Skeletal muscle tissue (tissue), 4 donors: Measurements from ENCODE around the gene SLC6A19. TPM values are rescaled to one million over a fixed set of nuclear protein-coding genes. Genes with fewer than 3 reads are reported as not detected.

ENCODE experiments used
- H3K27ac ChIP-seq: one replicate; pipeline ENCODE4 v1.7.0; 2013; ENCODE audit warnings: mild to moderate bottlenecking, low read depth, low read length, inconsistent platforms
- H3K27me3 ChIP-seq, 3 donors: one replicate each; pipeline ENCODE4 v1.7.0; 2013; ENCODE audit warnings: low read length in 3 of 3; ENCODE audit not compliant: control insufficient read depth in 3 of 3, insufficient read depth in 3 of 3
- H3K36me3 ChIP-seq, 3 donors: one replicate each; pipeline ENCODE4 v1.7.0; 2013; ENCODE audit warnings: low read length in 3 of 3; ENCODE audit not compliant: control insufficient read depth in 3 of 3, insufficient read depth in 3 of 3
- H3K4me1 ChIP-seq, 3 donors: one replicate each; pipeline ENCODE4 v1.7.0; 2013; ENCODE audit warnings: low read length in 3 of 3, mild to moderate bottlenecking in 3 of 3; ENCODE audit not compliant: control insufficient read depth in 3 of 3, insufficient read depth in 3 of 3
- H3K4me3 ChIP-seq, 3 donors: one replicate each; pipeline ENCODE4 v1.7.0; 2013; ENCODE audit warnings: low read length in 3 of 3
- H3K9ac ChIP-seq, 3 donors: one replicate each; pipeline ENCODE4 v1.7.0; 2013; ENCODE audit warnings: low read length in 3 of 3, mild to moderate bottlenecking in 3 of 3, moderate library complexity in 2 of 3, low read depth in 1 of 3
- H3K9me3 ChIP-seq, 3 donors: one replicate each; pipeline ENCODE4 v1.7.0; 2013; ENCODE audit warnings: low read length in 3 of 3; ENCODE audit not compliant: control insufficient read depth in 3 of 3
- total RNA-seq: library from RNA; depleted of rRNA; stranded (reverse); fragments of >200 nt; gene quantifications from one replicate; pipeline ENCODE4 v1.2.3, GENCODE V29; 2014
- donor health status: Osteomylitis.

Gene SLC6A19
- total RNA-seq, 1 donor from 2014 or later: under 0.01 TPM

DNA sequence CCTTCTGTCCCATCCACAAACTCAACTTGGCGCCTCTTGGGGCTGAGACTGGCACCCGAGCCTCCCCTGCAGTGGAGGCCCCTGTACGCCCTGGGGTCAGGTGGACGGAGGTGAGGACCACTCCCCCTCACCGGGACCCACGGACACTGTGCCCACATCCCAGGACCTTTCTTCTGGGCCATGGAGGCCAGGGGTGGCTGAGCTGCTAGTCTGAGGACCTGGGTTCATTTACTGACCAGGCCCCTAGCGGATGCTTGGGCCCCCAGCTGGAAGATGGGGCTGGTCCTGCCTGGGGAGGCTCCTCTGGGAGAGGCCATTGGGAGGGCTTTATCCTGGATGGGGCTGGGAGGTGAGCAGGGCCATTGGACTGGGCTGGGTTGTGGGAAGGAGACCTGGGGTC, 16.9 kb upstream of the SLC6A19 start:
- no peak overlapping the region for H3K27ac ChIP-seq
- no peak overlapping the region for H3K4me3 ChIP-seq
- peaks cover 8 to 38% (median 36%) of the 10 kb centered on the region in 3 donors for H3K27me3 ChIP-seq
- H3K36me3 ChIP-seq: no peaks in the 10 kb centered on the region
- no peak overlapping the region for H3K9ac ChIP-seq
- no peaks in the 10 kb centered on the region for H3K4me1 ChIP-seq
- H3K9me3 ChIP-seq: no peaks in the 10 kb centered on the region

DNA sequence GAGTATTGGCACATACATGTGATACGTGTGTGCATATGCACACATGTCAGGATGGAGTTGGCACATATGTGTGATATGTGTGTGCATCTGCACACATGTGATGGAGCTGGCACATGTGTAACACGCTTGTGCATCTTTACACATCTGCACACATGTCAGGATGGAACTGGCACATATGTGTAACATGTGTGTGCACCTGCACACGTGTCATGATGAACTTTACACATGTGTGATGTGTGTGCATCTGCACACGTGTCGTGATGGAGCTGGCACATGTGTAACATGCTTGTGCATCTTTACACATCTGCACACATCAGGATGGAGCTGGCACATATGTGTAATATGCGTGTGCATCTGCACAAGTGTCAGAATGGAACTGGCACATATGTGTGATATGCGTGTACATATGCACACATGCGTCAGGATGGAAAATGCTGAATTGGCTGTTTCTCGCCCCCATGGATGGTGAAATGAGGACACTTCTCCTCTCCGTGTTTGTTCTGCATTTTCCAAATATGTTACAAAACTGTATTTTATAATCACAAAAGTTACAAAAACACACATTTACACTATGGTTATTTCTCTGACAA, 16.3 kb upstream of the SLC6A19 start:
- no peaks in the 10 kb centered on the region for H3K36me3 ChIP-seq
- H3K4me3 ChIP-seq: no peak overlapping the region
- H3K27me3 ChIP-seq: peaks cover 8 to 41% (median 39%) of the 10 kb centered on the region in 3 donors

DNA sequence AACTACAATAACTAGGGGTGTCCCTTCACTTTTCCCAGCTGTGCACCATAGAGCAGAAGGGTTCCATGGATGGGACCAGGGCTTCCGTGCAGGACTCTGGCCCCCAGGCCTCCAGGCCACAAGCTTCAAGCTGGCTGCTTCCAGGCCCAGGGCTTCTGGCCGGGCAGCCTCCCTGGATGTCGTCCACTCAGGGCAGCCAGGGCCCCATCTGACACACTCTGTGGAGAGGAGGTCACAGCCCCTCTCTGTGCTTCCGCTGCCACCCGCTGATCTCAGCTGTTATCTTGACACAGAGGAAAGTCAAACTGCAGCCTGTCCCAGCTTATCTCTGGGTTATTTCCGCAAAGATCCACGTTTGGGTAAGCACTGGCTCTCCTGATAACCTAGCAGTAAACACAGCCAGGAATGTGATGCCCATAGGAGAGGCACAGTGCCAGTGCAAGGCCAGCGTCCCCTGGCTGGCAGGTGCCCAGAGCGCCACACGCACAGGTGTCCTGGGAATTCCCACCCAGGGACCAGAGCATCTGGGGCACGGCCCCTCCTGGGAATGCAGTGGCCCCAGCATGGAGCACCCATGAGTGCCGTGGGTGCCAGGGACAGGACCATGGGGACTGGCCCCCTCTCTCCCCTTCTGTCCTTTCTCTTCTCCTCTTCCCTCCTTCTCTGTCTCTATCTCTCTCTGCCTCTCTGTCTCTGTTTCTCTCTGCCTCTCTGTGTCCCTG, 15.6 kb upstream of the SLC6A19 start:
- Histone ChIP-seq H3K4me1 (no peaks in the 10 kb centered on the region), H3K4me3 (no peak overlapping the region), H3K36me3 (no peaks in the 10 kb centered on the region), H3K9ac (no peak overlapping the region), H3K27me3 (peaks cover 14 to 47% (median 43%) of the 10 kb centered on the region in 3 donors), H3K9me3 (no peaks in the 10 kb centered on the region), H3K27ac (no peak overlapping the region)

More for the DNA sequence above, 16.3 kb upstream of the SLC6A19 start:
- Histone ChIP-seq H3K9me3 (no peaks in the 10 kb centered on the region), H3K9ac (no peak overlapping the region), H3K4me1 (no peaks in the 10 kb centered on the region), H3K27ac (no peak overlapping the region)

DNA sequence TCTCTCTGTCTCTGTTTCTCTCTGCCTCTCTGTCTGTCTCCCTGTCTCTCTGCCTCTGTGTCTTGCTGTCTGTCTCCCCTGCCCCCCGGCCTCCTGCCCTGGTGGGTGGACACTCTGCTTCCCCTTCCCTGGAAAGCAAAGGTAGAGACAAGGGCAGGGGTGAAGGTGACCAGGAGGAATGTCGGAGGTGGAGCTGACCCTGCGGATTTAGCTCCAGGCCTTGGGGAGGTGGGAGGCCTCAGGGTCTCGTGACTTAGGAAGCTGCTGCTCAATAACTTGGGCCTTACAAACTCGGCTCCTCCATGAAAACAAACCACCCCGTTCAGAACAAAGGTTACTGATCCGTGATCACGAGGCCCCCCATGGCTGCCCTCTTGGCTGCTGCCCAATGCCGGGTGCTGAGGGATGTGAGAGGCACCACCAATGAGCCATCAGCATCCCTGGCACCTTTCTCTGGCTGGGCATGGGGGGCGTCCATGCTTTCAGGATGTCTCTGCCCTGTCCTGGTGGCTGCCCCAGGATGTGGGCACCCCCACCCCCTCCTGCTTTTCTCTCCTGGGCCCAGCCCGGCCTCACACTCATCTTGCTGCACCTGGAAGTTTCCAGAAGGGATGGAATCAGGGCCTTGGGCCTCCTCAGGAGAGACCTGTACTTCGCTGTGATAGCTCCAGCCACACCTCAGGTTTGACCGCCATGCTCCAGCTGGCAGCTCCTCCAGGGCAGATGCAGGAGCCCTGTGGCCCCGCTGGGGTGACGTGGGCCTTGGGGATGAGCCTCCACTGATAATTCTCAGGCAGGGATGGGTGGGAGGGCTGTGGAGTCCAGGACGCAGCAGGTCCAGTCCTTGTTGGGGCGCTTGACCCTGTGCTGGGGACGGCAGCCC, 14.8 kb upstream of the SLC6A19 start:
- Histone ChIP-seq H3K9me3 (no peaks in the 10 kb centered on the region), H3K36me3 (no peaks in the 10 kb centered on the region), H3K4me1 (no peaks in the 10 kb centered on the region), H3K4me3 (no peak overlapping the region), H3K27ac (no peak overlapping the region), H3K9ac (no peak overlapping the region), H3K27me3 (peaks cover 16 to 46% (median 40%) of the 10 kb centered on the region in 3 donors)

DNA sequence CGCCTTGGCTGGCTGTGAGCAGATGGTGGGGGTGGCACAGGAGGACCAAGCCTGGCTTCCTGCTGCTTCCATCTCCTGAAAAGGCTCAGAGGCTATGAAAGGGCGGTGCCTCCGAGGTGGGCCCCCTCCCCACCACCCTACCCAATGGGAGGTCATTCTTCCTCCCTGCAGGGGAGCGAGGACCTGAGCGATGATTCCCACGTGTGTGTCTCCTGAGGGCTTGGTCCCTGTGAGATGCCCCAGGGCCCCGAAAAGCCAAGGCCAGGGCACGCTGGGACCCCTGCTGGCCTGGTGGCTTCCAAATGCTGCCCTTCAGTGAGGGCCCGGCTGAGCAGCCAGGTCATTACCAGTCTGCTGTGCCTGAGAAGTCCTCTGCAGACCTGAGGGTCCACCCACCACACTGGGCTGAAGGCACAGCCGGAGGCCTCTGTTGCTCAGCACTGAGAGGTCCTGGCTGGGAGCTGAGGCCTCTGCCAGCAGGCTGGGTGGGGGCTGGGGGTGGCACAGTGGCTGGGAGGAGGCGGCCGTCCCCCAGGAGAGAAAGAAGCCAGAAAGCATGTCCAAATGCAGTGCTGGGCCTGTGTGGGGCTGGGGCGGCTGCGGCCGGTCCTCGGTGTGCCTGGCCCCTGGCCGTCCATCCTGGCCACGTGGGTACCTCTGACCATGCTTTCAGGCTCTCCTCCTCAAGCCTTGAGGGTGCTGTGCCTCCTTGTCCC, 14.0 kb upstream of the SLC6A19 start:
- H3K9ac ChIP-seq: no peak overlapping the region
- H3K4me1 ChIP-seq: no peaks in the 10 kb centered on the region
- no peaks in the 10 kb centered on the region for H3K36me3 ChIP-seq
- no peak overlapping the region for H3K27ac ChIP-seq
- H3K9me3 ChIP-seq: no peaks in the 10 kb centered on the region
- H3K4me3 ChIP-seq: no peak overlapping the region
- peaks cover 20 to 46% (median 42%) of the 10 kb centered on the region in 3 donors for H3K27me3 ChIP-seq

DNA sequence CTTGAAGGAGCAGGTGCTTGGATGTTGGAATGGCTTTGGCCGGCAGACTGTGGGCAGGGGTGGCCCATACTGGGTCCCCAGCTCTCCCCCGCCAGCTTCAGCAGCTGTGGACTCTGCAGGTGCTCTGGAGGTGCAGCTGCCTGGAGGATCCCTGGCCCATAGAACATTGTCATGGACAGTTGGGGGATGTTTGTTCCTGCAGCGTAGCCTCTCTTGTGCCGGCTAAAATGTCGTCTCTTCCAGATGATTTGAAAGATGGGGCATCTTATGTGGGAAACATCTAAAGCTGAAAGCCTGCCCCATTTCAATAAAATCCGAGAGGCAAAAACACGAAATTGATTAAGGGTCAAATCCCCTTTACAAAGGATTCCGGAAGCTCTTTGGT, 13.5 kb upstream of the SLC6A19 start:
- H3K9me3 ChIP-seq: no peaks in the 10 kb centered on the region
- no peaks in the 10 kb centered on the region for H3K4me1 ChIP-seq
- no peaks in the 10 kb centered on the region for H3K36me3 ChIP-seq

DNA sequence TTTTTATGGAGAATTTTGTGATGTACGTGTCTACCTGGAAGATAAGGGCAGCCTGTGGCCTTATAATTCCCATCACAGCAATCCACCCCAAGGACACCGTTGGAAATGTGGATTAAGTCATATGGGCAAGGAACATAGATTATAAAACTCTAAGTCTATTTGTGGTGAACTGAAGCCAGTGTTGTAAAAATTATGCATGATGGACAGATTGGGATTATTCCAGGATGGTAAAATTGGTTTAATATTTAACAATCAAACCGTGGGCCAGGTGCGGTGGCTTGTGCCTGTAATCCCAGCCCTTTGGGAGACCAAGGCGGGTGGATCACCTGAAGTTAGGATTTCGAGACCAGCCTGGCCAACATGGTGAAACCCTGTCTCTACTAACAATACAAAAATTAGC, 12.9 kb upstream of the SLC6A19 start:
- no peaks in the 10 kb centered on the region for H3K4me1 ChIP-seq
- no peaks in the 10 kb centered on the region for H3K36me3 ChIP-seq
- H3K27ac ChIP-seq: no peak overlapping the region
- H3K27me3 ChIP-seq: peaks cover 20 to 44% (median 42%) of the 10 kb centered on the region in 3 donors
- no peak overlapping the region for H3K4me3 ChIP-seq
- no peak overlapping the region for H3K9ac ChIP-seq
- H3K9me3 ChIP-seq: no peaks in the 10 kb centered on the region

More for the DNA sequence above, 13.5 kb upstream of the SLC6A19 start:
- Histone ChIP-seq H3K9ac (no peak overlapping the region), H3K27ac (no peak overlapping the region), H3K27me3 (peaks cover 20 to 42% (median 42%) of the 10 kb centered on the region in 3 donors), H3K4me3 (no peak overlapping the region)

DNA sequence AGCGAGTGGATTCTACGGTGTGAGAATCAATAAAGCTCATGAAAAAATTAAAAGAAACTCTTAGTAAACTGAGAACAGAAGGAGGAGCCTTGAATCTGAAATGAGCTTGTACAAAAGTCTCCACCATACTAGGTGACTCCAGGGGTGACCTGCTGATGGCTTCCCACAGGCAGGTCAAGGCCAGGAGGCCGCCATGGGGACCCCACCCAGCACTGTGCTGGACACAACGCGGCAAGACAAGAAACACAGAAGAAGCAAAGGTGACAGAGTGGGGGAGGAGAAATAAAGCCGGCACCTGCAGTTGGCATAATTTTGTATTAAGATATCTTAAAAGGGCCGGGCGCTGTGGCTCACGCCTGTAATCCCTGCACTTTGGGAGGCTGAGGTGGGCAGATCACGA, 12.1 kb upstream of the SLC6A19 start:
- Histone ChIP-seq H3K9ac (no peak overlapping the region), H3K27me3 (peaks cover 20 to 48% (median 42%) of the 10 kb centered on the region in 3 donors), H3K36me3 (no peaks in the 10 kb centered on the region)

DNA sequence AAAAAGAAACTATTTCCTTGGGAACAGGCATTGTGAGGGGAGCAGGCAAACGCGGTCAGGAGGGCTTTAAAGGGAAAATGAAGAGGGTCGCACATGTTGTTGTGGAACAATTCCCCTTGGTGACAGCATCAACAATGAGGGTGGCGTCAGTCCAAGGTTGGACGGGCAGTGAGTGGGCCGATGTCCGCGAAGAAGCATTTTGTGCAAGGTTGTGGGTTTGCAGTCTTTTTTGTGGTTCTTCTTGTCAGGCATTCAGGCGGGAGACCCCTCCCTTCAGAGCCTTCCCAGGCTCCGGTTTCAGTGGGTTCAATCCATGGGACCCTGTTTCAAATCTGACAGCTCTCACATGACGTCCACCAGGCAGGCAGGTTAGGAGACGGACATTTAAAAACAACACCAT, 11.1 kb upstream of the SLC6A19 start:
- Histone ChIP-seq H3K27me3 (peaks cover 20 to 51% (median 40%) of the 10 kb centered on the region in 3 donors), H3K4me1 (no peaks in the 10 kb centered on the region), H3K9me3 (no peaks in the 10 kb centered on the region), H3K36me3 (no peaks in the 10 kb centered on the region), H3K27ac (no peak overlapping the region), H3K4me3 (no peak overlapping the region), H3K9ac (no peak overlapping the region)

More for the DNA sequence above, 12.1 kb upstream of the SLC6A19 start:
- Histone ChIP-seq H3K9me3 (no peaks in the 10 kb centered on the region), H3K4me1 (no peaks in the 10 kb centered on the region), H3K27ac (no peak overlapping the region), H3K4me3 (no peak overlapping the region)
